ENCODE results near the gene ZBBX.
A peak's percentile ranks its signal among the peaks of the same experiment; 100 is the strongest.
"Not testable (repeated sequence)": the region's sequence is repeated elsewhere in the genome, so short reads cannot be mapped to it uniquely, and the experiment has no call there.

The ZBBX gene, protein sequence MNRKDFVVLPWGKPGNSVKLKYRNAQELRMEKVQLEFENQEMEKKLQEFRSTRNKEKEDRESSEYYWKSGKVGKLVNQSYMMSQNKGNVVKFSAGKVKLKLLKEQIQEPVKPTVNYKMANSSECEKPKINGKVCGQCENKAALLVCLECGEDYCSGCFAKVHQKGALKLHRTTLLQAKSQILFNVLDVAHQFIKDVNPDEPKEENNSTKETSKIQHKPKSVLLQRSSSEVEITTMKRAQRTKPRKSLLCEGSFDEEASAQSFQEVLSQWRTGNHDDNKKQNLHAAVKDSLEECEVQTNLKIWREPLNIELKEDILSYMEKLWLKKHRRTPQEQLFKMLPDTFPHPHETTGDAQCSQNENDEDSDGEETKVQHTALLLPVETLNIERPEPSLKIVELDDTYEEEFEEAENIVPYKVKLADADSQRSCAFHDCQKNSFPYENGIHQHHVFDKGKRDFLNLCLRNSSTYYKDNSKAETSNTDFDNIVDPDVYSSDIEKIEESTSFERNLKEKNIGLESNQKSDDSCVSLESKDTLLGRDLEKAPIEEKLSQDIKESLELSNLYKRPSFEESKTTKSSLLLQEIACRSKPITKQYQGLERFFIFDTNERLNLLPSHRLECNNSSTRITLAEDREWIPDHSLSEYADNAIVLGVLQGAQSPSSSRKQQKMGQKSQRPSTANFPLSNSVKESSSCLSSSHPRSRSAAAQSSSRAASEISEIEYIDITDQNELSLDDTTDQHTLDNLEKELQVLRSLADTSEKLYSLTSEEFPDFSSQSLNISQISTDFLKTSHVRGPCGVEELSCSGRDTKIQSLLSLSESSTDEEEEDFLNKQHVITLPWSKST

GRCh38 chr3:167380004-167380689 lies at the start of gene ZBBX:
TSS of gene ZBBX (minus strand) at chr3:167380297. CDS start at chr3:167372901, 7,396 bp downstream.
- peak; percentile 47 for DNase-seq (ENCODE audit: low spot score)

DNA sequence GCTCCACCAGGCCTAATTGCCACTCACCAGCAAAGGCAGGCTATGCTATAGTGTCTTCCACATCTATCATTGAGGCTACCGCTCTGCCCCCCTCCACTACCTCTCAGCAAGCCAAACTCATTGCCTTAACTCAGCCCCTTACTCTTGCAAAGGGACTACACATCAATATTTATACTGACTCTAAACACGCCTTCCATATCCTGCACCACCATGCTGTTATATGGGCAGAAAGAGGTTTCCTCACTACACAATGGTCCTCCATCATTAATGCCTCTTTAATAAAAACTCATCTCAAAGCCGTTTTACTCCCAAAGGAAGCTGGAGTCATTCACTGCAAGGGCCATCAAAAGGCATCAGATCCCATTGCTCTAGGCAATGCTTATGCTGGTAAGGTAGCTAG lies 46.9 kb upstream of the ZBBX start:
- not testable (repeated sequence) for DNase-seq (ENCODE audit: low spot score)

GRCh38 chr3:167422396-167422795 lies 42.3 kb upstream of the ZBBX start:
- DNase-seq (ENCODE audit: low spot score) = not testable (repeated sequence)

- DNase-seq (ENCODE audit: low spot score) = no peak
Measured at GRCh38 chr3:167409611-167410010, 29.5 kb upstream of the ZBBX start.

DNA sequence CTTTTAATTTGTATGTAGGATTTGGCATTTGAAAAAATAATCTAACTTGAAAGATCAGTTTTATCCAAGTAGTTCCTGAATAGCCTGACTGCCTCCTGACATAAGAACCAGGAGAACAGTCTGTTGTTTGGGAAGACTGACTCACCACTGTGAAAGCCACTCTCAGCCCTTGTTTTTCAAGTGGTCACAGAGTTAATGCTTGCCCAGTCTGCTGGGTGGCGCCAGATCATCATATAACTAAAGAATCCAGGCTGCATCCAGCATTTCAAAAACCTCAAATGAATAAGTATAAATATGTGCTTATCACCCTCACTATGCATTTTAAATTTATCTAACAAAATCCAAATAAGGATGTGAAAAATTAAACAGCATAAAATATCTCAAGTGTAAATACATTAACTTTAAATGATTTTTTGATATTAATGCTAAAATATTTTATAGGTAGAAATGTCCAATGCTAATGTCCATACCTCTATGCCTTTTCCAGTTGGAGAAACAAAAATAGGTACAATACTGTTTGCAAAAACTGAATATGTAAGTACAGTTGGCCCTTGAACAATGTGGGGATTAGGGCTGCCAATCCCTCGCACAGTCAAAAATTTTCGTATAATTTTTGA lies 26.9 kb upstream of the ZBBX start:
- DNase-seq (ENCODE audit: low spot score) = peak; percentile 89

DNA sequence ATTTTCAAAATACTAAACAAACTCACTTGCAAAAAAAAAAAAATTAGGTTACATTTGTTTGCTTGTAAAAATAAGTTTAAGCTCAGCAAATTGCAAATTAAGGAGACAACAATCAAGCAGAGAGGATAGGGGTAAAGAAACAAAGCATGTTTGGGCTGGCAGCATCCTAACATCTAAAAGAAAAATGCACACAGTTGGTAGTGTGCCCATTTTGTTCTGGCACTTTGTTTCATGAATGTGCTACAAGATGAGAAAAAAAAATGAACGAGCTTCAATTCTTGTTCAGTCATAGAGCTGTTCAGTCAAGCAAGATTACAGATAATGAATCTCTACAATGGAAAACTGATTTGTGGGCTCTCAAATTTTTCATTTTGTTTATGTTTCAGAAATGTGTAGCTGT lies 17.7 kb upstream of the ZBBX start:
- DNase-seq (ENCODE audit: low spot score) = no peak

GRCh38 chr3:167396075-167396474 lies 16.0 kb upstream of the ZBBX start:
- no peak for DNase-seq (ENCODE audit: low spot score)

GRCh38 chr3:167394003-167394402 lies 13.9 kb upstream of the ZBBX start:
- DNase-seq (ENCODE audit: low spot score) = peak; percentile 33

- DNase-seq (ENCODE audit: low spot score) = no peak
Measured at GRCh38 chr3:167382155-167382554, 2.1 kb upstream of the ZBBX start.

GRCh38 chr3:167375478-167375877 lies 4.6 kb downstream of the ZBBX start:
- no peak for DNase-seq (ENCODE audit: low spot score)

- no peak for DNase-seq (ENCODE audit: low spot score)
Measured at GRCh38 chr3:167372138-167372537, 8.0 kb downstream of the ZBBX start.

- DNase-seq (ENCODE audit: low spot score) = no peak
Measured at GRCh38 chr3:167361948-167362347, 18.1 kb downstream of the ZBBX start.

GRCh38 chr3:167361306-167361705 lies 18.8 kb downstream of the ZBBX start:
- no peak for DNase-seq (ENCODE audit: low spot score)

- no peak for DNase-seq (ENCODE audit: low spot score)
Measured at GRCh38 chr3:167355446-167355845, 24.7 kb downstream of the ZBBX start.

- DNase-seq (ENCODE audit: low spot score) = no peak
Measured at GRCh38 chr3:167354751-167355150, 25.3 kb downstream of the ZBBX start.

GRCh38 chr3:167350245-167350862 lies 29.7 kb downstream of the ZBBX start:
- peak; percentile 54 for DNase-seq (ENCODE audit: low spot score)

DNA sequence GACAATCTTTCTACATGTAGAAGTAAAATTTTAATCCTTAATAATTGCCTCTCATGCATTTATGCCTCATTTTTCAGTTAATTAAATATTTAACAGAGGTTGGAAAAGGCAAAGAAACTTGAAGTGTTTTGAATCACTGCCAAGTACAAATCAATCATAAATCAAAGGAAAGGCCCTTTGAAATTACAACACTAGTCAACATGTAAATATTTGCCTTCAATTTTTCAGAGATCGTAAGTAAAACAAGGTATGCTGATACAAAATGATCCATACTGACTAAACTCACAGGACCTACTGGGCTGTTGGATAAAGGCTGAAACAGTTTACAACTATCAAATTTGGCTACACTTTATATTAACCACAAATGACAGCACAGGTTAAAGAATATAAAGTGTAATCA lies 33.9 kb downstream of the ZBBX start:
- DNase-seq (ENCODE audit: low spot score) = no peak

- DNase-seq (ENCODE audit: low spot score) = no peak
Measured at GRCh38 chr3:167330993-167331785, 48.9 kb downstream of the ZBBX start.

- DNase-seq (ENCODE audit: low spot score) = no peak
Measured at GRCh38 chr3:167323572-167323971, 56.5 kb downstream of the ZBBX start.

- no peak for DNase-seq (ENCODE audit: low spot score)
Measured at GRCh38 chr3:167318996-167319615, 61.0 kb downstream of the ZBBX start.
